ENCODE results near the gene TEPSIN. TPM values are rescaled to one million over a fixed set of nuclear protein-coding genes. Genes with fewer than 3 reads are reported as not detected.
A peak's percentile ranks its signal among the peaks of the same experiment; 100 is the strongest.

The TEPSIN gene
- total RNA-seq, 4 donors from 2014 or later = 61.2 to 336 (median 121) TPM

- H3K27me3 ChIP-seq = no peaks in the 10 kb centered on the region
- WGBS, 2 donors (ENCODE audit: low coverage in 1 of 2) = 83 to 87% methylated on average over 1 to 32 of the region's 33 CpGs
- no peak overlapping the region for H3K27ac ChIP-seq
- H3K4me3 ChIP-seq = no peak overlapping the region
- DNase-seq = no peak
- no peak for TF ChIP-seq POLR2A (IDR thresholded peaks at IDR 0.05)
- TF ChIP-seq CTCF (IDR thresholded peaks at IDR 0.05) = no peak
- no peak for TF ChIP-seq EP300 (IDR thresholded peaks at IDR 0.05; ENCODE audit: low read depth)
- TF ChIP-seq POLR2AphosphoS5 (IDR thresholded peaks at IDR 0.05) = no peak
- intact Hi-C loops (cut with DNase I; ENCODE audit: low total_unique reads) = loop anchor here (5.0 kb wide), 2 partner anchors 100 to 250 kb away; partner anchors contain the start of gene CHMP6
- in situ Hi-C loops (cut with MboI; ENCODE audit: low pct_ligation_motif_present in 1 of 4, low pct_unique_long_range_greater_than_20kb in 1 of 4, low sequenced_read_pairs in 3 of 4) = no loop called here
- no peaks in the 10 kb centered on the region for H3K36me3 ChIP-seq
- H3K4me1 ChIP-seq = peaks cover 12 to 21% (median 18%) of the 10 kb centered on the region in 4 donors
- H3K9me3 ChIP-seq = no peaks in the 10 kb centered on the region
Measured at GRCh38 chr17:81242421-81243332, 3.8 kb upstream of the TEPSIN start.

GRCh38 chr17:81241648-81242420, 3.0 kb upstream of the TEPSIN start:
- no peak overlapping the region for H3K27ac ChIP-seq
- in situ Hi-C loops (cut with MboI; ENCODE audit: low pct_ligation_motif_present in 1 of 4, low pct_unique_long_range_greater_than_20kb in 1 of 4, low sequenced_read_pairs in 3 of 4) = no loop called here
- H3K4me1 ChIP-seq = peaks cover 15 to 29% (median 25%) of the 10 kb centered on the region in 4 donors
- peak; percentile 61 to 79 (median 70) for TF ChIP-seq CTCF (IDR thresholded peaks at IDR 0.05)
- TF ChIP-seq POLR2A (IDR thresholded peaks at IDR 0.05) = no peak
- no peaks in the 10 kb centered on the region for H3K36me3 ChIP-seq
- intact Hi-C loops (cut with DNase I; ENCODE audit: low total_unique reads) = loop anchor here (5.0 kb wide), 2 partner anchors 100 to 250 kb away; partner anchors contain the start of gene CHMP6
- WGBS, 2 donors (ENCODE audit: low coverage in 1 of 2) = 59 to 93% methylated on average over 3 to 23 of the region's 26 CpGs
- H3K27me3 ChIP-seq = no peaks in the 10 kb centered on the region
- peak; percentile 51 for DNase-seq
- no peak overlapping the region for H3K4me3 ChIP-seq
- no peaks in the 10 kb centered on the region for H3K9me3 ChIP-seq

GRCh38 chr17:81241203-81241602, 2.3 kb upstream of the TEPSIN start:
- no peaks in the 10 kb centered on the region for H3K36me3 ChIP-seq
- intact Hi-C loops (cut with DNase I; ENCODE audit: low total_unique reads) = loop anchor here (5.0 kb wide), 2 partner anchors 99 to 249 kb away; partner anchors contain the start of gene CHMP6
- H3K27me3 ChIP-seq = no peaks in the 10 kb centered on the region
- in situ Hi-C loops (cut with MboI; ENCODE audit: low pct_ligation_motif_present in 1 of 4, low pct_unique_long_range_greater_than_20kb in 1 of 4, low sequenced_read_pairs in 3 of 4) = no loop called here
- WGBS, 2 donors (ENCODE audit: low coverage in 1 of 2) = 89 to 100% methylated on average over 2 to 10 of the region's 10 CpGs
- no peak for TF ChIP-seq CTCF (IDR thresholded peaks at IDR 0.05)
- no peak for TF ChIP-seq POLR2A (IDR thresholded peaks at IDR 0.05)
- no peak for TF ChIP-seq POLR2AphosphoS5 (IDR thresholded peaks at IDR 0.05)
- TF ChIP-seq EP300 (IDR thresholded peaks at IDR 0.05; ENCODE audit: low read depth) = no peak
- H3K4me3 ChIP-seq = no peak overlapping the region
- H3K27ac ChIP-seq = no peak overlapping the region
- H3K4me1 ChIP-seq = peaks cover 15 to 30% (median 25%) of the 10 kb centered on the region in 4 donors
- no peaks in the 10 kb centered on the region for H3K9me3 ChIP-seq
- no peak for DNase-seq

- no peak for DNase-seq
- intact Hi-C loops (cut with DNase I; ENCODE audit: low total_unique reads) = loop anchor here (5.0 kb wide), 2 partner anchors 98 to 248 kb away; partner anchors contain the start of gene CHMP6
- WGBS, 2 donors (ENCODE audit: low coverage in 1 of 2) = 77 to 100% methylated on average over 2 to 8 of the region's 8 CpGs
- Histone ChIP-seq H3K36me3 (no peaks in the 10 kb centered on the region), H3K4me3 (no peak overlapping the region), H3K27me3 (no peaks in the 10 kb centered on the region), H3K27ac (no peak overlapping the region), H3K4me1 (peaks cover 15 to 30% (median 25%) of the 10 kb centered on the region in 4 donors), H3K9me3 (no peaks in the 10 kb centered on the region)
- in situ Hi-C loops (cut with MboI; ENCODE audit: low pct_ligation_motif_present in 1 of 4, low pct_unique_long_range_greater_than_20kb in 1 of 4, low sequenced_read_pairs in 3 of 4) = no loop called here
- TF ChIP-seq POLR2A (IDR thresholded peaks at IDR 0.05) (no peak), POLR2AphosphoS5 (IDR thresholded peaks at IDR 0.05) (no peak), EP300 (IDR thresholded peaks at IDR 0.05; ENCODE audit: low read depth) (no peak), CTCF (IDR thresholded peaks at IDR 0.05) (no peak)
Measured at GRCh38 chr17:81240761-81241160, 1.9 kb upstream of the TEPSIN start.

All from transverse colon (tissue), 4 donors.